Activated T-helper 2 cell treated with anti-CD3 and anti-CD28 coated beads, Interferon-gamma antibody, Interleukin-2, Interleukin-4, amounts not matched to agents 10 μg/mL and 5 μg/mL and 100 μg/mL, durations not matched to agents 14 hours and 24 hours and 36 hours (primary cell): ENCODE results near the gene PTPA. TPM values are rescaled to one million over a fixed set of nuclear protein-coding genes. Genes with fewer than 3 reads are reported as not detected.
"Not testable (repeated sequence)": the region's sequence is repeated elsewhere in the genome, so short reads cannot be mapped to it uniquely, and the experiment has no call there.

Source experiments
- DNase-seq: peaks from one replicate; pipeline ENCODE4 v3.0.0; 2021; ENCODE audit warnings: low spot score
- H3K27ac Mint-ChIP-seq: one replicate; pipeline ENCODE4 v1.8.0; 2021; ENCODE audit warnings: mixed read lengths
- H3K27me3 Mint-ChIP-seq: one replicate; pipeline ENCODE4 v1.8.0; 2021; ENCODE audit warnings: low read depth, mixed read lengths
- H3K36me3 Mint-ChIP-seq: one replicate; pipeline ENCODE4 v1.8.0; 2021; ENCODE audit warnings: low read depth, mixed read lengths
- H3K4me1 Mint-ChIP-seq: one replicate; pipeline ENCODE4 v1.8.0; 2021; ENCODE audit warnings: low read depth, mixed read lengths
- H3K4me3 Mint-ChIP-seq: one replicate; pipeline ENCODE4 v1.8.0; 2021; ENCODE audit warnings: low read depth, mild to moderate bottlenecking, moderate library complexity, mixed read lengths
- H3K9me3 Mint-ChIP-seq: one replicate; pipeline ENCODE4 v1.8.0; 2021; ENCODE audit warnings: mixed read lengths
- intact Hi-C: fragments of 100-400 bp; cut with micrococcal nuclease; formaldehyde crosslinking; loops from one replicate; pipeline ENCODE4 v1.15.1; 2023
- total RNA-seq: library from RNA; stranded (reverse); gene quantifications from 2 replicates; pipeline ENCODE4 v1.2.3, GENCODE V29; 2022

Gene PTPA
- total RNA-seq, 1 donor from 2014 or later = 106 TPM

GRCh38 chr9:129148463-129149204 is 37.4 kb downstream of the PTPA start:
- peaks cover 18% of the 10 kb centered on the region for H3K36me3 Mint-ChIP-seq
- H3K27me3 Mint-ChIP-seq = no peaks in the 10 kb centered on the region
- peaks cover 3% of the 10 kb centered on the region for H3K4me1 Mint-ChIP-seq
- no peak overlapping the region for H3K4me3 Mint-ChIP-seq
- DNase-seq = no peak
- no peaks in the 10 kb centered on the region for H3K9me3 Mint-ChIP-seq
- intact Hi-C loops = no loop called here
- no peak overlapping the region for H3K27ac Mint-ChIP-seq

GRCh38 chr9:129149442-129149841 is 38.2 kb downstream of the PTPA start:
- Mint-ChIP-seq H3K27ac (no peak overlapping the region), H3K4me3 (no peak overlapping the region), H3K9me3 (no peaks in the 10 kb centered on the region), H3K27me3 (no peaks in the 10 kb centered on the region), H3K36me3 (peaks cover 12% of the 10 kb centered on the region), H3K4me1 (no peaks in the 10 kb centered on the region)
- intact Hi-C loops = no loop called here
- no peak for DNase-seq

GRCh38 chr9:129150122-129150521 is 38.9 kb downstream of the PTPA start:
- Mint-ChIP-seq H3K27me3 (no peaks in the 10 kb centered on the region), H3K9me3 (no peaks in the 10 kb centered on the region), H3K27ac (no peak overlapping the region), H3K4me1 (no peaks in the 10 kb centered on the region), H3K4me3 (no peak overlapping the region), H3K36me3 (peaks cover 12% of the 10 kb centered on the region)
- intact Hi-C loops = no loop called here
- DNase-seq = no peak

GRCh38 chr9:129150672-129151211 is 39.5 kb downstream of the PTPA start:
- Mint-ChIP-seq H3K27me3 (no peaks in the 10 kb centered on the region), H3K4me1 (no peaks in the 10 kb centered on the region), H3K4me3 (no peak overlapping the region), H3K36me3 (peaks cover 12% of the 10 kb centered on the region), H3K27ac (no peak overlapping the region), H3K9me3 (no peaks in the 10 kb centered on the region)
- intact Hi-C loops = no loop called here
- DNase-seq = no peak

GRCh38 chr9:129151469-129151868 is 40.3 kb downstream of the PTPA start:
- Mint-ChIP-seq H3K4me3 (no peak overlapping the region), H3K4me1 (no peaks in the 10 kb centered on the region), H3K27me3 (no peaks in the 10 kb centered on the region), H3K36me3 (peaks cover 9% of the 10 kb centered on the region), H3K27ac (no peak overlapping the region), H3K9me3 (no peaks in the 10 kb centered on the region)
- no peak for DNase-seq
- intact Hi-C loops = no loop called here

- Mint-ChIP-seq H3K9me3 (no peaks in the 10 kb centered on the region), H3K4me1 (no peaks in the 10 kb centered on the region), H3K4me3 (no peak overlapping the region), H3K36me3 (peaks cover 2% of the 10 kb centered on the region), H3K27me3 (no peaks in the 10 kb centered on the region), H3K27ac (no peak overlapping the region)
- DNase-seq = no peak
- intact Hi-C loops = no loop called here
These were observed 43.8 kb downstream of the PTPA start for GRCh38 chr9:129154866-129155477.

- Mint-ChIP-seq H3K4me3 (no peak overlapping the region), H3K9me3 (no peaks in the 10 kb centered on the region), H3K27ac (no peak overlapping the region), H3K27me3 (no peaks in the 10 kb centered on the region), H3K4me1 (no peaks in the 10 kb centered on the region), H3K36me3 (no peaks in the 10 kb centered on the region)
- no peak for DNase-seq
- intact Hi-C loops = no loop called here
These were observed 44.9 kb downstream of the PTPA start for GRCh38 chr9:129156163-129156562.

- Mint-ChIP-seq H3K4me1 (no peaks in the 10 kb centered on the region), H3K4me3 (no peak overlapping the region), H3K9me3 (no peaks in the 10 kb centered on the region), H3K27ac (no peak overlapping the region), H3K27me3 (no peaks in the 10 kb centered on the region), H3K36me3 (no peaks in the 10 kb centered on the region)
- intact Hi-C loops = no loop called here
- DNase-seq = no peak
These were observed 49.7 kb downstream of the PTPA start for GRCh38 chr9:129160712-129161533.

GRCh38 chr9:129161534-129161837 is 50.3 kb downstream of the PTPA start:
- Mint-ChIP-seq H3K9me3 (no peaks in the 10 kb centered on the region), H3K4me1 (no peaks in the 10 kb centered on the region), H3K27me3 (no peaks in the 10 kb centered on the region), H3K4me3 (no peak overlapping the region), H3K36me3 (no peaks in the 10 kb centered on the region), H3K27ac (no peak overlapping the region)
- DNase-seq = no peak
- intact Hi-C loops = no loop called here

- intact Hi-C loops = no loop called here
- Mint-ChIP-seq H3K4me3 (no peak overlapping the region), H3K9me3 (no peaks in the 10 kb centered on the region), H3K27me3 (no peaks in the 10 kb centered on the region), H3K36me3 (no peaks in the 10 kb centered on the region), H3K27ac (no peak overlapping the region), H3K4me1 (peaks cover 6% of the 10 kb centered on the region)
- DNase-seq = no peak
These were observed 51.4 kb downstream of the PTPA start for GRCh38 chr9:129162497-129163197.

- DNase-seq, H3K4me3 Mint-ChIP-seq, H3K36me3 Mint-ChIP-seq, H3K27me3 Mint-ChIP-seq, H3K9me3 Mint-ChIP-seq, H3K27ac Mint-ChIP-seq, intact Hi-C loops: not testable (repeated sequence)
- H3K4me1 Mint-ChIP-seq = peaks cover 10% of the 10 kb centered on the region
These were observed 52.0 kb downstream of the PTPA start for GRCh38 chr9:129163198-129163670.

GRCh38 chr9:129163753-129164152 is 52.5 kb downstream of the PTPA start:
- Mint-ChIP-seq H3K4me3 (no peak overlapping the region), H3K4me1 (peaks cover 10% of the 10 kb centered on the region), H3K9me3 (no peaks in the 10 kb centered on the region), H3K36me3 (no peaks in the 10 kb centered on the region), H3K27me3 (no peaks in the 10 kb centered on the region), H3K27ac (no peak overlapping the region)
- no peak for DNase-seq
- intact Hi-C loops = no loop called here
